ENCODE measurements around the gene APP. TPM values are rescaled to one million over a fixed set of nuclear protein-coding genes. Genes with fewer than 3 reads are reported as not detected.

APP gene
- total RNA-seq, 2 experiments from 2014 or later = 39.3 to 39.4 TPM

GRCh38 chr21:26011292-26011940 is 159.2 kb downstream of the APP start:
- ChIA-PET CTCF (no interaction called here), POLR2A (no interaction called here)
- no peak for DNase-seq
- no peaks in the 10 kb centered on the region for H3K9me3 Mint-ChIP-seq
- H3K4me1 Mint-ChIP-seq (ENCODE audit: low read depth) = no peaks in the 10 kb centered on the region
- H3K36me3 Mint-ChIP-seq (ENCODE audit: low read depth) = no peaks in the 10 kb centered on the region
- TF ChIP-seq, protein P1, sequence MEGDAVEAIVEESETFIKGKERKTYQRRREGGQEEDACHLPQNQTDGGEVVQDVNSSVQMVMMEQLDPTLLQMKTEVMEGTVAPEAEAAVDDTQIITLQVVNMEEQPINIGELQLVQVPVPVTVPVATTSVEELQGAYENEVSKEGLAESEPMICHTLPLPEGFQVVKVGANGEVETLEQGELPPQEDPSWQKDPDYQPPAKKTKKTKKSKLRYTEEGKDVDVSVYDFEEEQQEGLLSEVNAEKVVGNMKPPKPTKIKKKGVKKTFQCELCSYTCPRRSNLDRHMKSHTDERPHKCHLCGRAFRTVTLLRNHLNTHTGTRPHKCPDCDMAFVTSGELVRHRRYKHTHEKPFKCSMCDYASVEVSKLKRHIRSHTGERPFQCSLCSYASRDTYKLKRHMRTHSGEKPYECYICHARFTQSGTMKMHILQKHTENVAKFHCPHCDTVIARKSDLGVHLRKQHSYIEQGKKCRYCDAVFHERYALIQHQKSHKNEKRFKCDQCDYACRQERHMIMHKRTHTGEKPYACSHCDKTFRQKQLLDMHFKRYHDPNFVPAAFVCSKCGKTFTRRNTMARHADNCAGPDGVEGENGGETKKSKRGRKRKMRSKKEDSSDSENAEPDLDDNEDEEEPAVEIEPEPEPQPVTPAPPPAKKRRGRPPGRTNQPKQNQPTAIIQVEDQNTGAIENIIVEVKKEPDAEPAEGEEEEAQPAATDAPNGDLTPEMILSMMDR (IDR thresholded peaks at IDR 0.05) = no peak
- intact Hi-C loops (cut with micrococcal nuclease) = no loop called here
- no peak for ATAC-seq
- H3K27me3 Mint-ChIP-seq = no peaks in the 10 kb centered on the region
- no peak overlapping the region for H3K4me3 Mint-ChIP-seq
- no peak overlapping the region for H3K27ac Mint-ChIP-seq

DNA sequence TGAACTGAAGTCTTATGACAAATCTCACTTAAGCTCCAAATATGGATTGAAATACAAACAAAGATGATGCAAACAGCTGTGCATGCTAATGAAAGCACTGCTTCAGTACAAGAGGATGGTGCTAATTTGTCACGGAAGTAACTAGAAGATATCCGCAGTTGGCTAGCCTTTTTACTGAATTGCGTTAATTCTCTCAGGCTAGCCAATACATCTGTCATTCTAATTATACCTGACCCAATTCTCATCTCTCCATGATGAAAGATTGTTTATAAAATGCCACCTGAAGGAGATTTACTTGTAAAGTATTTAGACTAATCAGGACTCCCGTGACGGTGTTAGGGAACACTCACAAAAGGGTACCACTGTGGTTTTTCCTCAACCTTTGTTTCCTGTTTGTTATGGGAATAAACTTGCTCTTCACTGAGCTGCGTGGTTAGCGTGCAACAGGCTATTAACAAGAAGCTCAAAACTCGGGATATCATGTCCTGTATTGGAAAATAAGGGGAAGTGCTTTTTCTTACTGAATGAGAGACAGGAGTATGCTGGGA is 162.5 kb downstream of the APP start:
- Mint-ChIP-seq H3K36me3 (ENCODE audit: low read depth) (no peaks in the 10 kb centered on the region), H3K27me3 (no peaks in the 10 kb centered on the region), H3K4me3 (no peak overlapping the region), H3K4me1 (ENCODE audit: low read depth) (no peaks in the 10 kb centered on the region), H3K27ac (no peak overlapping the region), H3K9me3 (no peaks in the 10 kb centered on the region)
- ChIA-PET POLR2A (no interaction called here), CTCF (no interaction called here)
- no peak for ATAC-seq
- intact Hi-C loops (cut with micrococcal nuclease) = no loop called here
- TF ChIP-seq, protein P1 (IDR thresholded peaks at IDR 0.05) = no peak
- no peak for DNase-seq

DNA sequence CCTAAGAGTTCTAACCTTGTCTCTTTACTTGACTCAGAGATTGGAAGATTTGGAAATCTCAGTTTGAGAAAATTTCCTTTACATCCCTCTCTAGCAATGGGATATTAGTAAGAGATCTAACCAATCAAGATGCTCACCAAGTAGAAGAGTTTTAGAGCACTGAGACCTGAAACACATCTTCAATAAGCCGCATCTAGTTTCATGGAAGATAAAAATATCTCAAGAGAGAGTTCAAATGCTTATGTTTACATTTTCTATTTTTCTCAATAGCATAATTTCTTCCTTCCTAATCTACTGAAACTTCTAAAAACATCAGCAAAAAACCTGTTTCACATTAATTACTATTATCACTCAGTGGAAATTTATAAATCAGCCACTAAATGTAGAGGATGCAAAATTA is 165.1 kb downstream of the APP start:
- no peak overlapping the region for H3K27ac Mint-ChIP-seq
- ATAC-seq (no peak), DNase-seq (no peak)
- TF ChIP-seq, protein P1 (IDR thresholded peaks at IDR 0.05) = no peak
- no peak overlapping the region for H3K4me3 Mint-ChIP-seq
- ChIA-PET POLR2A (no interaction called here), CTCF (no interaction called here)
- intact Hi-C loops (cut with micrococcal nuclease) = no loop called here
- H3K36me3 Mint-ChIP-seq (ENCODE audit: low read depth) = peaks cover 2% of the 10 kb centered on the region
- no peaks in the 10 kb centered on the region for H3K27me3 Mint-ChIP-seq
- peaks cover 4% of the 10 kb centered on the region for H3K4me1 Mint-ChIP-seq (ENCODE audit: low read depth)
- no peaks in the 10 kb centered on the region for H3K9me3 Mint-ChIP-seq

GRCh38 chr21:26003404-26003803 is 167.2 kb downstream of the APP start:
- H3K27ac Mint-ChIP-seq = no peak overlapping the region
- no peaks in the 10 kb centered on the region for H3K27me3 Mint-ChIP-seq
- no peaks in the 10 kb centered on the region for H3K9me3 Mint-ChIP-seq
- DNase-seq (no peak), ATAC-seq (no peak)
- peaks cover 10% of the 10 kb centered on the region for H3K4me1 Mint-ChIP-seq (ENCODE audit: low read depth)
- H3K4me3 Mint-ChIP-seq = no peak overlapping the region
- ChIA-PET POLR2A (no interaction called here), CTCF (no interaction called here)
- intact Hi-C loops (cut with micrococcal nuclease) = no loop called here
- TF ChIP-seq, protein P1 (IDR thresholded peaks at IDR 0.05) = no peak
- peaks cover 5% of the 10 kb centered on the region for H3K36me3 Mint-ChIP-seq (ENCODE audit: low read depth)

GRCh38 chr21:26001356-26001755 is 169.2 kb downstream of the APP start:
- ChIA-PET POLR2A (no interaction called here), CTCF (no interaction called here)
- Mint-ChIP-seq H3K4me3 (no peak overlapping the region), H3K27ac (no peak overlapping the region), H3K27me3 (no peaks in the 10 kb centered on the region), H3K9me3 (no peaks in the 10 kb centered on the region), H3K4me1 (ENCODE audit: low read depth) (peaks cover 10% of the 10 kb centered on the region), H3K36me3 (ENCODE audit: low read depth) (peaks cover 5% of the 10 kb centered on the region)
- ATAC-seq = no peak
- TF ChIP-seq, protein P1 (IDR thresholded peaks at IDR 0.05) = no peak
- intact Hi-C loops (cut with micrococcal nuclease) = no loop called here
- DNase-seq = no peak

Data from activated CD8-positive, alpha-beta T cell treated with anti-CD3 and anti-CD28 coated beads for 36 hours (primary cell).